ENCODE measurements around the gene GDAP1L1.

GRCh38 chr20:44297721-44298120 lies 50.6 kb downstream of the GDAP1L1 start:
- TF ChIP-seq CTCF (conservative IDR thresholded peaks at IDR 0.05 in 1 of 2, IDR thresholded peaks at IDR 0.05 in 1 of 2; ENCODE audit: low read depth in 1 of 2, low read length in 2 of 2): no peak
- no peak for TF ChIP-seq EZH2 (IDR thresholded peaks at IDR 0.05; ENCODE audit: low read length, missing control alignments)
